ENCODE measurements around the gene ANAPC15.

DNA sequence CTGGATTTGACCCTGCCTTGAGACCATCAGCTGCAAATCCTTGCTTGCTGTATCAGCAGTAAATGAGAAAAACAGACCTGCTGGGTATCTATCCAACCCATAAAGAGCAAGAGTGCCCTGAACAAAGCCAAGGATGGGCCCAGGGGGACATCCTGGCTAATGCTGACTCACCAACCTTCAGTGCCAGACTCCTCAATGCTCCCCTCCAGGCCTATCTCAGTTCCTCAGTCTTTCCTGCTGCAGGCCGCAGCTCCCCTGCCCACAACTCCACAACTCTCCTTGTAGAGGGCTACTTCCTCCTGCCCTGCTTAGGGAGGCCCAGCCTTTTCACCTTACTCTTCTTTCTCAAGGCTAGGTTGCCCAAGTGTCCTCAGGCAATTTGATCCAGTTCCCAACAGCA lies 12.0 kb downstream of the ANAPC15 start:
- TF ChIP-seq, protein P1, sequence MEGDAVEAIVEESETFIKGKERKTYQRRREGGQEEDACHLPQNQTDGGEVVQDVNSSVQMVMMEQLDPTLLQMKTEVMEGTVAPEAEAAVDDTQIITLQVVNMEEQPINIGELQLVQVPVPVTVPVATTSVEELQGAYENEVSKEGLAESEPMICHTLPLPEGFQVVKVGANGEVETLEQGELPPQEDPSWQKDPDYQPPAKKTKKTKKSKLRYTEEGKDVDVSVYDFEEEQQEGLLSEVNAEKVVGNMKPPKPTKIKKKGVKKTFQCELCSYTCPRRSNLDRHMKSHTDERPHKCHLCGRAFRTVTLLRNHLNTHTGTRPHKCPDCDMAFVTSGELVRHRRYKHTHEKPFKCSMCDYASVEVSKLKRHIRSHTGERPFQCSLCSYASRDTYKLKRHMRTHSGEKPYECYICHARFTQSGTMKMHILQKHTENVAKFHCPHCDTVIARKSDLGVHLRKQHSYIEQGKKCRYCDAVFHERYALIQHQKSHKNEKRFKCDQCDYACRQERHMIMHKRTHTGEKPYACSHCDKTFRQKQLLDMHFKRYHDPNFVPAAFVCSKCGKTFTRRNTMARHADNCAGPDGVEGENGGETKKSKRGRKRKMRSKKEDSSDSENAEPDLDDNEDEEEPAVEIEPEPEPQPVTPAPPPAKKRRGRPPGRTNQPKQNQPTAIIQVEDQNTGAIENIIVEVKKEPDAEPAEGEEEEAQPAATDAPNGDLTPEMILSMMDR (IDR thresholded peaks at IDR 0.05) = no peak
- no peak for TF ChIP-seq POLR2A (IDR thresholded peaks at IDR 0.05)

All from stomach (tissue), 4 donors.